K562 (cell line): ENCODE data around the gene STRN3. TPM values are rescaled to one million over a fixed set of nuclear protein-coding genes. Genes with fewer than 3 reads are reported as not detected.

Source experiments
- CAMTA2 ChIP-seq: fragments of 250-450 bp; sonication (Bioruptor Pico); conservative IDR thresholded peaks from 2 replicates; pipeline ENCODE4 v1.5.1; 2022
- CXXC5 ChIP-seq: fragments of 250-450 bp; sonication (Bioruptor Pico); IDR thresholded peaks from 2 replicates; pipeline ENCODE4 v1.8.0; 2022; ENCODE audit warnings: inconsistent platforms, mild to moderate bottlenecking, moderate library complexity
- ESRRA ChIP-seq: fragments of 450-650 bp; IDR thresholded peaks from 2 replicates; pipeline ENCODE4 v1.6.1; 2014; ENCODE audit warnings: low read depth, mild to moderate bottlenecking, moderate library complexity, borderline replicate concordance
- GTF3C2 ChIP-seq: IDR thresholded peaks from 3 replicates; pipeline ENCODE4 v1.6.1; 2011; ENCODE audit warnings: borderline replicate concordance, mild to moderate bottlenecking, moderate library complexity; ENCODE audit not compliant: insufficient read length; ENCODE audit errors: extremely low read depth
- MGA ChIP-seq: fragments of 450-650 bp; IDR thresholded peaks from 2 replicates; pipeline ENCODE4 v1.6.1; 2016; ENCODE audit warnings: mild to moderate bottlenecking, moderate library complexity
- NCOA1 ChIP-seq: fragments of 450-650 bp; IDR thresholded peaks from 2 replicates; pipeline ENCODE4 v1.6.1; 2016; ENCODE audit warnings: low read depth
- ZNF512 ChIP-seq: IDR thresholded peaks from 2 replicates; pipeline ENCODE4 v1.6.1; 2016; ENCODE audit warnings: missing genetic modification characterization, missing compliant biosample characterization
- polyA plus RNA-seq, 8 experiments: library from polyadenylated mRNA; depleted of rRNA in 4 of 8; stranded (reverse) in 5 of 8; unstranded in 3 of 8; fragments of >200 nt; fragmentation: Nextera tagmentation in 2 of 8; fragmentation: Illumina TruSeq in 1 of 8; extraction: Ambion mirVana in 2 of 8; extraction: Trizol in 1 of 8; gene quantifications; 2 replicates each; pipeline versions ENCODE4 v1.2.1 to v1.2.3, GENCODE V29; 2011 to 2014; ENCODE audit warnings: inconsistent platforms in 1 of 8, missing spikeins in 1 of 8
- total RNA-seq, 7 experiments: library from RNA; depleted of rRNA in 6 of 7; stranded (reverse); fragments of >200 nt in 6 of 7; fragmentation: Illumina TruSeq in 2 of 7; extraction: Trizol in 2 of 7; gene quantifications; 2 replicates each; pipeline versions ENCODE4 v1.2.1 to v1.2.3, GENCODE V29; 2011 to 2021; ENCODE audit warnings: low replicate concordance in 1 of 7

The STRN3 gene
- total and polyA plus RNA-seq, 9 of the 15 experiments (the other 6 are each of a cell fraction or from before 2014, with no cell fraction given) = 5.9 to 29.1 (median 16.0) TPM

GRCh38 chr14:30966415-30967363, 59.5 kb downstream of the STRN3 start (continued):
- peak; percentile 45; the same call in 1 of the 2 replicates for TF ChIP-seq CXXC5 (CRISPR knock-in tag)
- TF ChIP-seq GTF3C2 = no peak
- no peak for TF ChIP-seq ZNF512 (tag)
- no peak for TF ChIP-seq MGA
- TF ChIP-seq ESRRA = no peak; the same call in 1 of the 2 replicates
- TF ChIP-seq CAMTA2 (CRISPR knock-in tag) = no peak
- TF ChIP-seq NCOA1 = no peak
